HT-29 (cell line): ENCODE results near the gene MTOR. TPM values are rescaled to one million over a fixed set of nuclear protein-coding genes. Genes with fewer than 3 reads are reported as not detected.

ENCODE experiments used
- DNase-seq: peaks from one replicate; pipeline ENCODE4 v3.0.0-alpha.2; 2015; ENCODE audit warnings: low spot score
- total RNA-seq: library from RNA; depleted of rRNA; stranded (reverse); fragments of >200 nt; shearing (Covaris generic); gene quantifications from 2 replicates; pipeline ENCODE4 v1.2.3, GENCODE V29; 2014

Gene MTOR
- total RNA-seq, 1 experiment from 2014 or later: 38.0 TPM

DNA sequence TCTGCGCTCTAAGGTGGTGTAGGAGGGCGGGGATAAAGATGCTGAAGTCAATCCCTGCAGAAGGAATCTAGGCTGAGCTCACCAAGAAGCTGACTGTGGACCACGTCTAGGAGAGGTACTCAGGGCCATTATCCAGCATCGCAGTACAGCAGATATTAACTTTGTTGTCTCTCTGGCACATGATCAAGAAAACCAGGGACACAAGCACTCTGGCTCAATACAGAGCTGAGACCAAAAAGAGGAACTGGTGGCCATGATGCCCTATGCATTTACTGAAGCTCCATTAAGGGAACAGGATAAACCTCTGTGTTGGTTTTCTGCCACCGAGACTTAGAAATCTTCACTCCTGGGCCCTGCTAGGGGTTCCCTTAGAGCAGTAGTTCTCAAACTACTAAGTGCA, 111.2 kb downstream of the MTOR start:
- DNase-seq: no peak

DNA sequence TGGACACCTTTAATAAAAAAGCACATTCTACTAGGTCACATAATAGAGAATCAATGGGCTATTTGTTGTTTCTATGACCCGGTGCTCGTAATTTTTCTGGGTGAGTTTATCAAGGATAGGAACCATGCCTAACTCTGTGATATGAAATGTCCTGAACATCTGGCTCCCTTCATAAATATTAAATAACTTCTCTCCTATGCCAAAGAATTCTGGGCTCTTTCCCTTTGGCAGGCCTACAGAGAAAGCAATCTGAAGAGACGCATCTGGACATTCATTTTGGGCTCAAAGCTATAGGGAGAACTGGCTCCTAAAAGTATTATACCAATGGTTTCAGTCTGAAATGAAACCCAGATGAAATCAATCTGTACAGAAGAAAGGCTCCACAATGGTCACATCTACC, 112.0 kb downstream of the MTOR start:
- DNase-seq: no peak

DNA sequence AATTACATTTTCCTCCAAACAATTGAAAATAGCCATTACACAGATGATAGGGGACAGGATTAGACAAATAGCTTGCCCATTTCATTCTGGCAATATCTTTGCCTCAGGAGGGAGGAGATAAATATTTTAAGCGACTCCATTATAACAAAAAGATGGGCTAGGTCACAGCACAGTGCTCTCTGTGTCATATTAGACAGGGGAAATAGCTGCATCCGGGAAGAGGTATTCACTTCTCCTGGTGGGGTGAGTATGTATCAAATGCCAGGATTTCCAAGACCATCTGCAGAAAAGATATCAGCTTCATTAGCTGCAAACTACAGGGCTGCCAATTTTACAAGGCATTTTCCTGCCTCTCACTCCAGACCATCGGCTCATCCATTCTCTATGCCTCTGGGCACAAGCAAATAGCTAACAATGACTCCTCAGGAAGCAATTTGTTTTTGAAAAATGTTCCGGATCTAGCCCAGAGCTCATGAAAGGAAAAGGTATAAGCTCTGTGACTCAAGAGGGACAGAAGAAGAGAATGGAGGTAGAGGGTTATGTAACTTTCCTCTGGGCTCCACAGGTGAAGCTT, 115.1 kb downstream of the MTOR start:
- DNase-seq: no peak

DNA sequence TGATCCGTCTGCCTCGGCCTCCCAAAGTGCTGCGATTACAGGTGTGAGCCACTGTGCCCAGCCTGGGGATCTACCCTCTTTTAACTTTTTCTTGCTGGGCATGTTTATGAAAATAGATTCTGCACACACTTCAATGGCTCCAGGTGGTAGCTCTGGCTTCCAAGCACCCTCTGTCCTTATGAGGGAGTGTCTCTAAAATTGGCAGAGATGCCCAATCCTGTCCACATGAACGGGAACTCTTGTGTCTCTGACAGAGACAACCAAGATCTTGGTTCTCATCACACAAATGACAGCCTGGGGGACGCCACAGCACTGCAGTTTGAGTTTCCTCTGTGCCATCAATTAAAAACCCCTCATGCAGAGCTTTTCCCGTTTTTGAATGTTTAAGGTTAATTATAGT, 116.6 kb downstream of the MTOR start:
- DNase-seq: no peak

DNA sequence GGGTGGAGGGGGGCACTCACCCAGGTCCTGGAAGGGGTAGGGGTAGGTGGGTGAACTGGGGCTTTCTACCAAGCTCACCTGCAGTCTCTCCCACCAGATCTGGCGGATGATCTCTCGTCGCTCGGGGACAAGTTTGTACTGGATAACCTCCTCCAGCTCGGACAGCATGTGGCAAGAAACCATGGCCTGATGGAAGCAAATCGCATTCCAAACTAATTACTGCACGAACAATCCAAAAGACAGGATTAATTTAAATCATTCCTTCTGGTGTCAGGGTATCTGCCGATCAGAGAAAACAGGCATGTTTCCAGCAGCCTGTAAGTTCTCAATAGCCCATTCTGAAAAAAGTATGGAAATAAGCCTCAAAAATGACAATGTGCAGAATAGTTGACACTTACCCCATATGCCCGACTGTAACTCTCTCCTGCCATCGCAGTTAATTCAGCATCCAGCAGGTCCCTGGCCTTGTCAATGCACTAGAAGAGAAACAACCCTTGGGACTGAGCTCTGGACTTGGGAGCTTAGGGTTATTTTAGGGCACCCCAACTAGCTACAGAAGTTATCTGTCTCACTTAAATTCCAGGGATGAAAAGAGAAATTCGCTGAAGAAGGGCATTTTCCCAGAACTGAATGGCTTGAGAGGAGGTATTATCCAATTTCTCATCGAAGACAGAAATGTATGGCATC, 117.6 kb downstream of the MTOR start:
- no peak for DNase-seq

DNA sequence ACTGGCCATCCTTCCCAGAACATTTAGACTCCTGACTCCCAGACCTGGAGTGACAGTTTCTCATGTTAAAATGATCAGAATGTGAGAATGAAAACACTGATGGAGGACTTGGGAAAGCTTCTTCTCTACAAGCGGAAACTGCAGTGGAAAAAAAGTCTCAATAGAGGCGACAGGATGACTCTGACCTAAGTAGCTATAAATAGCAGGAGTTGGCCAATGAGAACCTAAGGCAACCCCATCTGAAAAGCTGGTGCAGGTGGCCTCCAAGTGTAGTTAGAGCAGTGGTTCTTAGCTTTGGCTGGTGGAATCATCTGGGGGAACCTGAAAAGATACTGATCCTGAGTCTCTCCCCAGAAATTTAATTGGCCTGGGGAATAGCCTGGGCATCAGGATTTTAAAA, 118.4 kb downstream of the MTOR start:
- no peak for DNase-seq

DNA sequence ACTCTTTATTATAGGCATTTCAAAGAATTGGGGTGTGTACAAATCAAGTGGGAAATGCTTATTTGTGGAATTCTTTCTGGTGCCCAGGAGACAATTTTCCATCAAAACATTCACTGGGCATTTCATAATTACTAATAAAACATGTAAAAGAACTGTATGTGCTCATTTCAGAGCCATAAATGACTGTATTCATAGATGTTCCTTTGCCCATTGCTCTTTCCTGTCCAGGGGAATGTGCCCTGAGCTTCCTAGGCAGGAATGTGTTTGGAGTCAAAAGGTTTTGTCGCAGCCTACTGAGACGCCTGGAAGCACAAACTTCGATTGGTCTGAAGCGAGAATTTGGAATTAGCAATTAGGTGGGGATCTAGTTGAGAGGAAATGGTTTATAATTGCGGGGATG, 119.0 kb downstream of the MTOR start:
- no peak for DNase-seq

DNA sequence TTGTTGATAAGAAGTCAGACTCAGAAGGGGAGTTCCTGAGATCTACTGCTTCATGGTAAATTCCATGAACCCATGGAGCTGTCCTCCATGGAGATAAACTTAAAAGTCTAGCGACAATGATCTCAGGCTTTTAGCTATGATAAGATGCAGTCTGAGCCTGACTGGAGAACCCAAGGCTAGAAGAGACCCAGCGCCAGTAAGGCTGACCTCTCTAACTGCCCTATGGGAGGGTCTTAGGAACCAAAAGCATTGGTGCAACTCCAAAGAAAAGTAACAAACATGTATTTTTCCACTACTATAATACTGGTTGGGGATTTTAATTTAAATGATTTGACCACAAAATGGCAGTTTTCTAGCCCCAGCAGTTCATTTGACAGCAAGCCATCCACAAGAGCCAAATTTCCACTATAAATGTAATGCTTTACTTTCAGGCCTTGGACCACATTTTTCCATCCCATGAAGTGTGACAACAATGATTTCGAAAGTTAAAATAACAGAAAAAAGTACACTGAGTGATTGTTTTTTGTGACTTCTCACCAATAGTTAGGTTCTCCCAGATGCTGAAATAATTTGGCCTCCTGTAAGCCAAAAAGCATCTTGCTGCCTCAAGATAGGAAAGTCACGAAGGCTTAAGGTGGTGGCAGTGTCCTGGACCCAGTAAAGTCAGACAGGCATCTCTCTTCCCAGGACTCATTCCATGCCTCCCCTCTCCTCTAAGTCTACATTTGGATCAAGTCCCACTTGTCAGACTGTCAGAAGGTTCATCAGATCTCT, 119.5 kb downstream of the MTOR start:
- DNase-seq: no peak

DNA sequence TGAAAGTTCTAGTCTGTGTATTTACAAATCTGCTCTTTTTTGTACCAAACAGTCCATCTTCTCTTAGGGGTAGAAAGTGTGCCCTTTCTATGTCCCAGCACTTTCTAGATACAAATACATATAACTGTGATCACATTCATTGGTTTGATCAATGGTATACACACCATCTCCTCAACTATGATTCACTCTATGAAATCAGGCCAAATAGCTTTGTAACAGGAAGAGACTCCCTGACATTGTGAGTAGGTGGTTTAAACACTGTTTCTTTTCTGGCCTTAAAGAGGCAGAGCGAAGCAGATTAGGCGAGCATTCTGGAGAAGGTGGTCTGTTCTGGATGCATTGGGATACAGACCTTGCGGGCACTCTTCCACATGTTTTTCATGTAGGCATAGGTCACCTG, 123.4 kb downstream of the MTOR start:
- no peak for DNase-seq

DNA sequence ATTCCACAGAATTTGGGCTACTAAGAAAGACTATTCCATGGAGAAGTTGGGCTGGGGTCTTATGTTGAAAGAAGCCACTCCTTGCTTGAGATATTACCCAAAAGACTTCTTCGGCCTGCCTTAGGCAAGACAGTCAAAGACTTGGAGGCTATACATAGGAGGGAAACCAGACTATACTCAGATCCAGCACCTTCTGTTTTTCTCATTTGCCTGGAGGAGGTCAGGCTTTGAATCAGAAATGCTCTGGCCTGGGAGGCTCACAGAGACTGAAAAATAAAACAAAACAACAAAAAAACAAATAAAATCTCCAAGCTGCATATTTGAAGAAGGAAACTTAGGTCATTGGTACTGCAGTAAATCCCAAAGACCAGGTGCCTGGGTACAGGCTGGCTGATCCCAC, 124.3 kb downstream of the MTOR start:
- no peak for DNase-seq

DNA sequence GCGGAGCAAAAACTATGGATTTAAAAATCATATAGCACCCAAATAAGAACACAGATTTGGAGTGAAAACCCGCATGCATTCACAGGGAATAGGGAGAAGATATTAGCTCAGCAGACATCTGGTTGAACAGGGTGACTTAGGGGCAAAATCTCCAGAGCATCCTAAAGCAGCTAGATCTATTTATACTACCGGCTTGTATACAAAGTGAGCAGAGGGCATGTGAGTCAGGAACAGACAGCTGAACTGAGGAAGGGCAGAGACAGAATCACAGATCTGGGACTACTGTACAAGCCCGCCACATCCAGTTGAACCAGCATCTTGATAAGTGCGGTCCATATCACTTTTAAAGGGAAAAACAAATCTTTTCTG, 127.5 kb downstream of the MTOR start:
- no peak for DNase-seq

DNA sequence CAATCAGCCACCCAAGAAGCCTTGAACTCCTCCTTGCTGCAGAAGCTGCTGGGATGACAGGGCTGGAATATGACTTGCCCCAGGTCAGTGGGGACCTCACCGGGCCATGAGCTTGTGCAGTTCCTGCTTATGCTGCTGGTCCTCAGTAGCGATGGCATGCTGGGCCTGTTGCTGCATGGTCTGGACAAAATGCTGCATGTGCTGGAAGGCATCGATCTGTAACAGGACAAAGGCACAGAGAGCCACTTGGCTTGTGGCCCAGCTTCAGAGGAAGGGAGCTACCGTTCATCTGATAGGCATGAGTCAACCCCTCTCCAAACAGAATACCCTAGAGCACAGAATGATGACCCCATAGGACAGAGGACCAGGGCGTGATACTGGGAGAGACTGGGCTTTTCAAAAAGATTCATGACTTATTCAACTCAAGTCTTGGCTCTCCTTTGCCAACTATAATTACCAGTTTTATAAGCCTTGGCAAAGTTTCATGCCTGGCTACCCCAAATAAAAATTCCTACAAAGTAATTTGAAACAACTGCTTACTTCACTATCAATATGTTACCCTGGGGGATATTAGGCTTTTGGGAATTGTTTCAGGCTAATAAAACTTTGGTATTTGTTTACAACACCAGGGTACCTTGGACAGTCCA, 128.0 kb downstream of the MTOR start:
- no peak for DNase-seq

DNA sequence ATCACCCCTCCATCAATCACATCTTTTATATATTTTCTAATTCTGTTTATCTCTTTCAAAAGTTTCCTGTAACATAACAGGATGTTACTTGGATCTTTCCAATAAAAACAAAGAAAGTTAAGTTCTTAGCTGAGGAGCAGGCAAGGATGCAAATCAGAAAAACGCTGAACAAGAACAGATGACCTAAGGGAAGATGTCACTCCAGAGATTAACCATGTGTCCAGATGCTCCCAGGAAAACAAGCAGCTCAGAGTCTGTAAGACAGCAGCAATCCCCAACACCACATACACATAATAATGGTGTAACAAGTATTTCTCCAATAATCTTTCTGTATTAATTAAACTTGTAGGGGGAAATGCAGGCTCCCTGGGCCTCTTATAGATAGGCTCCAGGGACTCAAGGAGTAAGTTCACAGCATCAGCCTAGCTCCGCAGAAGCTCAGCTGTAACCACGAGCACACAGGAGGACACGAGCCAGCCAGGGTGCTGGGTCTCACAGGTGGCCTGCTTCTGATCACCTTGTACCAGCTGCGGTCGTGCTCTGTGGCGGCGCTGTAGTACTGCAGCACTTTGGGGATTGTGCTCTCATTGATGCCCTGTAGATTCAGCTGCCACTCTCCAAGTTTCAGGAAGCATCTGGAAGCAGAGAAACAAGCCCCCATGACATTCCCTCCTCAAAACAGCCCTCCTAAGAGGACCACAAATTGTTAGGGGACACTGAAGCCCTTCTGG, 129.6 kb downstream of the MTOR start:
- DNase-seq: no peak

DNA sequence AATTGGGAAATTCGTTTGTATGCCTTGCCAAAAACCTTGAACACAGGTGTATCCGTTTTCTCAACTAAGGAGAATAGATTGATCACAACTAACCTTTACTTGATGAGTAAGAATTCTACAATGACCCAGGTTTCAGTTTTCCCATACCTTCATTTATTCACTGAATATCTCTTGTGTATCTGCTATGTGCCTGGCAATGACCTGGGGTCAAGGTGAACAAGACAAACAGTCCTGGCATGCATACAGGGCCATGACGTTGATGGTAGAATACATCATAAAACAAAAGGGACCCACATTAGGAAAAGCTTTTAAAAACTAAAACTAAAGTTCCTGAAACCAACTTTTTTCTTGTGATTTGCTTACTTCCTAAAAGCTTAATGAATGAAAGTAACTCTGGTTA, 130.5 kb downstream of the MTOR start:
- DNase-seq: no peak

DNA sequence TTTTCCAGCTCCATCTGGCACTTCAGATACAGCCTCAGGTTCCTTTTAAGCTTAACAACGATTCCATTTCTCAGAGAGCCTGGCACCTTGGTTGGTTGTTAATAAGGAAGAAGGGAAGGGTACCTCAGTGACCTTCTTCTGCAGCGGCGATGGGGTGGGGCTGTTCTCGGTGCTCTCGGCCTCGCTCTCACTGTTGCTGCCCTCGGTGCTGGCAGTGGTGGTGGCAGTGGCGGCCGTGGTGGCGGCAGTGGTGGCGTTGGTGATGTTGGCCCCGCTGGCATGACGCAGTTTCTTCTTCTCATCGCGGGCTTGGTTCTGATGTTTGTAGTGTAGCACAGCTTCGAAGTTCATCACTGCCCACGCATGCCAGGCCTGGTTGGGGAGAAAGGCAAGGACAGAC, 131.9 kb downstream of the MTOR start:
- DNase-seq: no peak

DNA sequence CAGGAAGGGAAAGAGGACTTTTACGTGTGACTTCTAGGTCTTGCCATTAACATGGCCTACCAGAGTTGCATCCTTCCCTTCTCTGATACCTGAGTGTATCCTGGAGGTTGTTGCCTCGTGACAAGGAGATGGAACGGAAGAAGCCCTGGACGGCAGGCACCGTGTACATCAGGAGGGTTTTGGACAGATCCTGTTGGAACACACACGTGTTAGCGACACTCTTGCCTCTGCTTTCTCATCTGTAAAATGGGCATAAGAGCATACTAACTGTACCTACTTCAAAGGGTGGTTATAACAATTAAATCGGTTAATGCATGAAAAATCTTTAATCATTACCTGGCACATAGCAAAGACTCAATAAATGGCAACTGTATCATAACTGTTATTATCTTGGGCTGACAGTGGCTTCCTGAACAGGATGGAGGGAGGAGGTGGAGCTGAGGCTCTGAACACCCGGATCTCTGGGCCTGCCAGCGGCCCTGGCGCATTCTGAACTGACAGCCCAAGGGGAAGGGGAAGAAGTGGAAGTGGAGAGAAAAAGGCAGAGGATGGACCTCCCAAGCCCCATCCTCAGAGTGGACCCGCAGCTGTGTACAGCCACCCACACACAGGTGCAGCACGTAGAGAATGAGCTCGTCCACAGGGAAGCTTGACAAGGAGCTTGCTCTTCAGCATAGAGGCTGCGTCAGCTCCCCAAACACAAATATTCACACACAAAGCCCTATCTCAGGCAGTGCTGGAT, 132.5 kb downstream of the MTOR start:
- DNase-seq: no peak

DNA sequence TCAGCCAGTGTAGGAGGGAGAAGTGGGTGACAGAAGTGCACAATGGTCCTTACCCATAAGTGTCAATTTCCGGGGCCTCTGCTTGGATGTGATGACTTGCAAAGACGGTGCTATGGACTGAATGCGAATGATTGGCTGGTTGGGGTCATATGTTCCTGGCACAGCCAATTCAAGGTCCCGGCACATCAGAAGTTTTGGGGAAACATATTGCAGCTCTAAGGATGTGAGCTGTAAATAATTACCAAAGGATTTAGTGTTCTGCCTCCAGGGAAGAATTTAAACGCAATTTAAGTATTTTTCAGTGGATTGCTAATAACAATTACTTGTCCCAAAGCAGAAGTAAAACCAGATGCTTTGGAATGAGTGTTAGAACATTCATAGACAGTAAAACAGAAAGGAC, 135.8 kb downstream of the MTOR start:
- DNase-seq: no peak

DNA sequence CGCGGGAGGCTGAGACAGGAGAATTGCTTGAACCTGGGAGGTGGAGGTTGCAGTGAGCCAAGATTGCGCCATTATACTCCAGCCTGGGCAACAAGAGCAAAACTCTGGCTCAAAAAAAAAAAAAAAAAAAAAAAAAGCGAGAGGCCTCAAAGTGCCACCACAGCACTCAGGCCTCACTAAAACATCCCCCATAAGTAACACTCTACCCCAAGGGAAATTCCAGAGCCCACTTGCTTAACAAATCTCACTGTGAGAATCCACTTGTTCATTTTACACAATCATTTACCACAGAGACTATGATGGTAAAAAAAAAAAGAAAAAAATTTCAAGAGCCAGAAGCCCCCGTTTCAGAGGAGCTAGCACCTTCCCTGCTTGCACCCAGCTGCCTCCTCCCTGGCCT, 136.4 kb downstream of the MTOR start:
- DNase-seq: no peak

DNA sequence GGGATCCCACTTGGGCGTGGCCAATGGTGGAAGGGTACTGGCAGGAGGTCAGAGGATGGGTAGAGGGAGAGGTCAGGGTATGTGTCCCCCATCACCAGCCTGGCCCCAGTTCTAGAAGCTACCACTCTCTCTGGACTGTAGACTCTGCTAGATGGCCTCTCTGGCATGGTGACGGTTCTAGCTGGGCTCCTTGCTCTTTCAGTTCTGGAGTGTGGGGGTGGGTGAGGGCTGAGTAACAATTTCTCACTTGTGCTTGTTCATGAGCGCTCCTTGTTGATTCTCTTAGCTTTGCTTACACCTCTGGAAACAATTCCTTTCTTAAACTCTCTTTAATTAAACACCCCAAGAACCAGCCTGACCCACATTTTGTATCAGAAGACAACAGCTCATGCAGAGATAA, 137.4 kb downstream of the MTOR start:
- no peak for DNase-seq

DNA sequence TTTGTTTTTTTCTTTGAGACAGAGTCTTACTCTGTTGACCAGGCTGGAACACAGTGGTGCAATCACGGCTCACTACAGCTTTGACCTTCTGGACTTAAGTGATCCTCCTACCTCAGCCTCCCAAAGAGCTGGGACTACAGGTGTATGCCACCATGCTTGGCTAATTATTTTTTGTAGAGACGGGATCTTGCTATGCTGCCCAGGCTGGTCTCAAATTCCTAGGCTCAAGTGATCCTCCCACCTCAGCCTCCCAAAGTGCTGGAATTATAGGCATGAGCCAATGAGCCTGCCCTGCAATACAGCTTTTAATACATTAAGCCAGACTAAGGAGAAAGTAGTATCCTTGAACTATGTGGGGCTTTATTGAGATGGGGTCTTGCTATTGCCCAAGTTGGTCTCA, 146.0 kb downstream of the MTOR start:
- DNase-seq: no peak

DNA sequence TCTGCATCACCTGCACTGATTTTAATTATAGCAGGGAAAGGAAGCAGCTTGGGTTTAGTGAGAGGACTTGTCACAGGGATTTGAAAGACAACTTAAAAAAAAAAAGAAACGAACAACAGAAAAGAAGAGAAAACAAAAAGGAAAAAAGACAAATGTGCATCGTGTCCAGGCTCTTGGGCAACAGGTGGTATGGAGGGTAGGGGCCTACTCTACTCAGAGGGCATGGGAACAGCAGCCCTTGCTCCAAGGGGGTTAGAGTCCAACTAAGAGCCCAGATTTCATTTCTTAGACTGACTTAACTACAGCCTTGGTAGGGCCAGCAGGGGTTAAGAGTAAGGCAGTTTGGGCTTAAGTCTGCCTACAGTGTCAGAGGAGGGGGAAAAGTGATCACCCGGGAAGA, 147.4 kb downstream of the MTOR start:
- no peak for DNase-seq
